Endothelial cell of umbilical vein (primary cell): ENCODE results near the gene PTGIR. TPM values are rescaled to one million over a fixed set of nuclear protein-coding genes. Genes with fewer than 3 reads are reported as not detected.
A peak's percentile ranks its signal among the peaks of the same experiment; 100 is the strongest.

Source experiments
- BruUV-seq: library from RNA; stranded (reverse); fragments of 400-500 nt; replicated peaks from 2 replicates; lab custom pipeline; 2021; lab: Mats Ljungman, UMichigan
- CTCF ChIA-PET: fragments of 300-600, 350-600 bp; sonication (Branson Sonifier 250); formaldehyde crosslinking; loops from one replicate; lab custom pipeline; 2021; ENCODE audit warnings: antibody characterized with exemption, inconsistent platforms; lab: Charles Lee
- POLR2A ChIA-PET: fragments of 300-600, 350-600 bp; sonication (Branson Sonifier 250); formaldehyde crosslinking; loops from one replicate; lab custom pipeline; 2021; ENCODE audit warnings: antibody characterized with exemption, inconsistent platforms; lab: Charles Lee
- DNase-seq: peaks from one replicate; pipeline ENCODE4 v3.0.0-alpha.2; 2011; ENCODE audit warnings: low read depth, low spot score
- FAIRE-seq: peaks from 2 replicates; lab custom pipeline; 2011; peaks lifted over from hg19 to GRCh38; lab: Jason Lieb, UNC
- H2AFZ ChIP-seq: 2 replicates; pipeline ENCODE4 v1.6.0; 2012; ENCODE audit warnings: low read depth, low read length, control low read depth, inconsistent platforms
- H3K27ac ChIP-seq: 2 replicates; pipeline ENCODE4 v1.5.1; 2011; ENCODE audit warnings: low read depth, mild to moderate bottlenecking, control low read depth, low read length, moderate library complexity; ENCODE audit not compliant: insufficient read depth
- H3K27me3 ChIP-seq, 2 experiments: 2 replicates each; pipeline versions ENCODE4 v1.6.0 to v1.6.1; 2011; ENCODE audit warnings: low read length in 2 of 2, mixed read lengths in 1 of 2; ENCODE audit not compliant: control insufficient read depth in 2 of 2, insufficient read depth in 2 of 2
- H3K36me3 ChIP-seq, 2 experiments: 2 replicates in 1 of 2; 3 replicates in 1 of 2; pipeline ENCODE4 v1.5.1; 2011; ENCODE audit warnings: low read length in 2 of 2, mild to moderate bottlenecking in 1 of 2, moderate library complexity in 1 of 2; ENCODE audit not compliant: control insufficient read depth in 2 of 2, insufficient read depth in 2 of 2; ENCODE audit errors: extremely low read depth in 1 of 2
- H3K4me1 ChIP-seq: 3 replicates; pipeline ENCODE4 v1.5.1; 2011; ENCODE audit warnings: mild to moderate bottlenecking, low read length; ENCODE audit not compliant: control insufficient read depth, insufficient read depth; ENCODE audit errors: extremely low read depth
- H3K4me2 ChIP-seq: 2 replicates; pipeline ENCODE4 v1.6.1; 2011; ENCODE audit warnings: low read length, control low read depth, mixed read lengths; ENCODE audit not compliant: insufficient read depth
- H3K4me3 ChIP-seq, 3 experiments: fragments of 200-600 bp in 1 of 3; sonication (generic), shearing (Covaris generic) in 1 of 3; replicated peaks in 1 of 3; 2 replicates each; pipeline ENCODE4 v1.5.1; 2011 to 2016; ENCODE audit warnings: control low read depth in 3 of 3, low read length in 3 of 3, mild to moderate bottlenecking in 2 of 3, inconsistent platforms in 1 of 3, low read depth in 1 of 3, moderate library complexity in 1 of 3; ENCODE audit not compliant: insufficient read depth in 1 of 3
- H3K79me2 ChIP-seq: 2 replicates; pipeline ENCODE4 v1.6.0; 2012; ENCODE audit warnings: low read length, inconsistent platforms; ENCODE audit not compliant: control insufficient read depth, insufficient read depth
- H3K9ac ChIP-seq: replicated peaks from 2 replicates; pipeline ENCODE3; 2011; ENCODE audit warnings: low read length, control low read depth; ENCODE audit not compliant: insufficient read depth; ENCODE audit errors: extremely low read depth
- H3K9me1 ChIP-seq: replicated peaks from 3 replicates; pipeline ENCODE4 v1.6.0; 2011; ENCODE audit warnings: mild to moderate bottlenecking, low read length; ENCODE audit not compliant: control insufficient read depth, insufficient read depth; ENCODE audit errors: extremely low read depth
- H3K9me3 ChIP-seq: replicated peaks from 2 replicates; pipeline ENCODE4 v1.5.1; 2012; ENCODE audit warnings: low read length, inconsistent platforms; ENCODE audit not compliant: control insufficient read depth, insufficient read depth
- H4K20me1 ChIP-seq: replicated peaks from 2 replicates; pipeline ENCODE3; 2011; ENCODE audit warnings: mild to moderate bottlenecking, low read length; ENCODE audit not compliant: control insufficient read depth, insufficient read depth; ENCODE audit errors: extremely low read depth
- EZH2 ChIP-seq: IDR thresholded peaks from 2 replicates; pipeline ENCODE4 v1.6.1; 2012; ENCODE audit warnings: borderline replicate concordance, low read depth, mild to moderate bottlenecking, moderate library complexity, low read length, inconsistent platforms; ENCODE audit not compliant: severe bottlenecking
- GATA2 ChIP-seq: IDR thresholded peaks from 2 replicates; pipeline ENCODE4 v1.7.0; 2011; ENCODE audit warnings: low read depth, mild to moderate bottlenecking, moderate library complexity, mixed read lengths, low read length; ENCODE audit not compliant: insufficient read length, insufficient read depth
- POLR2AphosphoS5 ChIP-seq: IDR thresholded peaks from 2 replicates; pipeline ENCODE4 v1.6.1; 2012; ENCODE audit warnings: low read depth, mild to moderate bottlenecking, control low read depth, low read length, moderate library complexity; ENCODE audit not compliant: insufficient read depth
- dilution Hi-C: fragments of 300-500 bp; cut with MboI; formaldehyde crosslinking; loops from one replicate; pipeline ENCODE4 v1.15.0; 2019; ENCODE audit warnings: low sequenced_read_pairs; ENCODE audit not compliant: extremely low pct_ligation_motif_present
- intact Hi-C: fragments of 100-400 bp; cut with micrococcal nuclease; formaldehyde crosslinking; loops from one replicate; pipeline ENCODE4 v1.10.0; 2022
- polyA plus RNA-seq, 4 experiments: library from polyadenylated mRNA; depleted of rRNA in 3 of 4; stranded (reverse) in 3 of 4; unstranded in 1 of 4; fragments of >200 nt; gene quantifications; 2 replicates each; pipeline versions ENCODE4 v1.2.1 to v1.2.3, GENCODE V29; 2011 to 2012; ENCODE audit warnings: missing spikeins in 1 of 4
- total RNA-seq: library from RNA; stranded (reverse); gene quantifications from 2 replicates; pipeline ENCODE4 v1.2.3, GENCODE V29; 2021
- TF ChIP-seq, protein P1 (sequence below): IDR thresholded peaks from 2 replicates; pipeline ENCODE4 v1.6.1; 2011; ENCODE audit not compliant: insufficient read depth, insufficient read length

The PTGIR gene
- total and polyA plus RNA-seq, 2 donors (not counting 3 experiments of a cell fraction or from before 2014, with no cell fraction given): 0.55 to 2.7 TPM

DNA sequence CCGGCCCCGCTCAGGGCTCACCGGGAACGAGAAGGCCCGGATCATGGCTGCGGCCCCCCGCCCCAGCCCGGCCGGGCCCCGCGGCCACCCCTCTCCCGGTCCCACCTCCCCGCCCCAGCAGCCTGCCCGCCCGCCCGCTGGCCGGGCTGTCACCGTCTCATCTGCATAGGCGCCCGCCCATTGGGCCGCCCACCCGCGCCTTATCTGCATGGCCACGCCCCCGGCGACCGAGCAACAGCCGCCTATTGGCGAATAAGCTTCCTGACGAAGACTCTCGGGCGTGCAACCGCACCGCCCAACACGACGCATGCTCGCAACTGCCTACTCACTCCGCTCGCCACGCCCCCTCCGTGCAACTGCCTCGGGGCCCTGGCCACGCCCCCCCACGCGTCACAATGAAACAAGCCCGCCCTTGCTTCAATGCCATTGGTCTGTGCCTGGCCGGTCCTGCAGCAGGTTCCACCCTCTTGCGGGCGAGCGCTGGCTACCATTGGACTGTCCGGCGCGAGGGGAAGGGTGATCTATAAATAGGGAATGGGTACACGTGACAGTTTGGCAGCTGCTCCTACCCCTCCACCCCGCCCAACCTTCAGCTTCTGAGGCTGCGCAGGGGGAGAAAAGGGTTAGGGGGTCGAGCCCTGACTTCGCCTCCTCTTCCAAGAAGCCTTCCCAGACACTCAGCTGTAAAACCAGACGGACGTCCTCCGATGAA is 36.3 kb upstream of the PTGIR start, which contains the start of gene DACT3:
DACT3 (minus strand) TSS at position 163 of the 712 bp plus-strand sequence; CDS start at position 45, 118 bp downstream.
- Histone ChIP-seq H2AFZ (peak within 1 kb of the TSS; percentile 76), H4K20me1 (no peaks in the 10 kb centered on the region), H3K4me3 (peak within 1 kb of the TSS; percentile 29 to 57 (median 33)), H3K9me3 (no peaks in the 10 kb centered on the region), H3K27ac (peak within 1 kb of the TSS; percentile 34), H3K79me2 (no peaks in the 10 kb centered on the region), H3K4me2 (peak within 1 kb of the TSS; percentile 79), H3K4me1 (peaks cover 14% of the 10 kb centered on the region), H3K9ac (peak within 1 kb of the TSS; percentile 51), H3K36me3 (no peaks in the 10 kb centered on the region), H3K27me3 (peaks cover 13 to 22% of the 10 kb centered on the region in 2 experiments), H3K9me1 (no peaks in the 10 kb centered on the region)
- FAIRE-seq: peak; percentile 100
- BruUV-seq: no TSS peak
- dilution Hi-C loops (no loop called here), intact Hi-C loops (loop anchor here (1.0 to 2.0 kb wide), 2 partner anchors 27 to 54 kb away; no protein-coding TSS in a partner anchor)
- DNase-seq: peak; percentile 100
- ChIA-PET CTCF (interaction anchor here (0.6 to 7.9 kb wide), 22 partner anchors 9 to 132 kb away, joined by 3 to 422 read pairs (median 10); partner anchors contain the start of genes CALM3 and GNG8), POLR2A (interaction anchor here (0.7 to 1.9 kb wide), 7 partner anchors 36 to 868 kb away, joined by 3 to 8 read pairs (median 4); partner anchors contain the start of genes PTGIR and SLC1A5)
- no peak for TF ChIP-seq GATA2
- TF ChIP-seq, protein P1, sequence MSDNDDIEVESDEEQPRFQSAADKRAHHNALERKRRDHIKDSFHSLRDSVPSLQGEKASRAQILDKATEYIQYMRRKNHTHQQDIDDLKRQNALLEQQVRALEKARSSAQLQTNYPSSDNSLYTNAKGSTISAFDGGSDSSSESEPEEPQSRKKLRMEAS: peak; percentile 81

DNA sequence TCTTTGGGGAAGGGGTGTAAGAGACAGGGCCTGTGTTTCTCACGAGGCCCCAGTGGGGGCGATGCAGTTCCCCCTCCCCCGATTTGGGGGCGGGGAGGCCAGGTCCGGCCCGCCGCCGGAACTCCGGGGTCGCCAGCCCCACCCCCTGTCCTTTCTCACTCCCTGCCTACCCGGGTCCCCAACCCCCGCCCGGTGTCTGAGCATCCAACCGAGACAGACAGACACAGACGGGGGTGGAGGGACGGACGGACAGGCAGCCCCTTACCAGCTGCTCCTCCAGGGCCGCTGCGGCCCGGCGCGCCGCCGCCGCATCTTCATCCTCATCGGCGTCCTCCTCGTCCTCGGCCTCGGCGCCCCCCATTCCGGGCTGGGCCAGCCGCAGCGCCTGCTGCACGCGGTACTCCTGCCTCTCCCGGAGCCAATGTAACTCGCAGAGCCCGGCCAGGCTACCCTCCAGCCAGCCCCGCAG is 35.7 kb upstream of the PTGIR start:
- Histone ChIP-seq H3K36me3 (no peaks in the 10 kb centered on the region), H3K9me3 (no peaks in the 10 kb centered on the region), H4K20me1 (no peaks in the 10 kb centered on the region), H3K4me2 (peak overlapping the region; percentile 69), H3K4me3 (peak overlapping the region; percentile 17 to 33 (median 22)), H2AFZ (peak overlapping the region; percentile 74), H3K27ac (no peak overlapping the region), H3K79me2 (no peaks in the 10 kb centered on the region), H3K9me1 (no peaks in the 10 kb centered on the region), H3K4me1 (peaks cover 14% of the 10 kb centered on the region), H3K9ac (no peak overlapping the region), H3K27me3 (peaks cover 13 to 22% of the 10 kb centered on the region in 2 experiments)
- ChIA-PET CTCF (interaction anchor here (1.0 to 7.9 kb wide), 16 partner anchors 8 to 132 kb away, joined by 3 to 422 read pairs (median 14); partner anchors contain the start of genes CALM3 and GNG8), POLR2A (interaction anchor here (1.0 to 1.9 kb wide), 3 partner anchors 36 to 128 kb away, joined by 4 to 8 read pairs (median 4); partner anchors contain the start of genes PTGIR and SLC1A5)
- no TSS peak for BruUV-seq
- dilution Hi-C loops: no loop called here
- no peak for FAIRE-seq
- no peak for DNase-seq
- intact Hi-C loops: loop anchor here (1.0 to 2.0 kb wide), 2 partner anchors 26 to 54 kb away; no protein-coding TSS in a partner anchor
- TF ChIP-seq EZH2 (peak; percentile 18), POLR2AphosphoS5 (no peak)
- TF ChIP-seq, protein P1: no peak
